K562 (cell line): Measurements from ENCODE around the gene RSRC1. TPM values are rescaled to one million over a fixed set of nuclear protein-coding genes. Genes with fewer than 3 reads are reported as not detected.

Experiments used
- ATAC-seq: fragments of 200-7000 bp; cut with Tn5 transposase; 3 replicates; pipeline ENCODE4 v1.9.1; 2020; ENCODE audit warnings: moderate library complexity
- BruUV-seq: library from RNA; stranded (reverse); fragments of 400-500 nt; replicated peaks from 2 replicates; lab custom pipeline; 2021; lab: Mats Ljungman, UMichigan
- CTCF ChIA-PET: fragments of 300-600 bp; formaldehyde crosslinking; extraction: SDS; loops from one replicate; lab custom pipeline; 2021; ENCODE audit warnings: low intra/inter-chr PET ratio; lab: Yijun Ruan, JAX
- POLR2A ChIA-PET: fragments of 300-600, 350-650 bp; sonication (Branson Sonifier 250); formaldehyde crosslinking; extraction: SDS; loops from one replicate; lab custom pipeline; 2021; ENCODE audit warnings: antibody characterized with exemption, inconsistent platforms; lab: Yijun Ruan, JAX
- DNase-seq, 4 experiments: peaks; one replicate each; pipeline versions ENCODE4 v3.0.0 to v3.0.0-alpha.2; 2011 to 2018; ENCODE audit warnings: low spot score in 3 of 4, mixed read lengths in 3 of 4; ENCODE audit errors: extremely low read depth in 1 of 4
- FAIRE-seq: peaks from 2 replicates; lab custom pipeline; 2011; peaks lifted over from hg19 to GRCh38; lab: Jason Lieb, UNC
- H2AFZ ChIP-seq: 2 replicates; pipeline ENCODE4 v1.6.0; 2011; ENCODE audit warnings: low read depth, low read length, control low read depth, inconsistent platforms
- H3K27ac ChIP-seq: fragments of 200-600 bp; 3 replicates; pipeline ENCODE4 v1.8.0; 2011; ENCODE audit warnings: low read depth, mild to moderate bottlenecking, control low read depth, inconsistent platforms, low read length, moderate library complexity, mixed read lengths; ENCODE audit errors: extremely low read depth
- H3K27me3 ChIP-seq, 2 experiments: fragments of 300-600 bp in 1 of 2; 2 replicates in 1 of 2; 3 replicates in 1 of 2; pipeline versions ENCODE4 v1.6.0 to v1.8.0; 2011; ENCODE audit warnings: inconsistent platforms in 2 of 2, low read length in 2 of 2, mild to moderate bottlenecking in 1 of 2, mixed read lengths in 1 of 2, moderate library complexity in 1 of 2; ENCODE audit not compliant: control insufficient read depth in 2 of 2, insufficient read depth in 2 of 2
- H3K36me3 ChIP-seq: fragments of 300-600 bp; 3 replicates; pipeline ENCODE4 v1.8.0; 2011; ENCODE audit warnings: mild to moderate bottlenecking, low read length, inconsistent platforms; ENCODE audit not compliant: control insufficient read depth, insufficient read depth
- H3K4me1 ChIP-seq, 2 experiments: fragments of 200-600 bp in 1 of 2; replicated peaks in 1 of 2; 2 replicates in 1 of 2; 3 replicates in 1 of 2; pipeline versions ENCODE4 v1.5.1 to v1.8.0; 2011; ENCODE audit warnings: inconsistent platforms in 2 of 2, low read length in 2 of 2, mild to moderate bottlenecking in 1 of 2, mixed read lengths in 1 of 2, moderate library complexity in 1 of 2; ENCODE audit not compliant: control insufficient read depth in 2 of 2, insufficient read depth in 2 of 2
- H3K4me2 ChIP-seq: 2 replicates; pipeline ENCODE4 v1.6.1; 2011; ENCODE audit warnings: low read length, control low read depth, inconsistent platforms, mixed read lengths; ENCODE audit not compliant: insufficient read depth
- H3K4me3 ChIP-seq: fragments of 200-600 bp; sonication (generic), shearing (Covaris generic); 2 replicates; pipeline ENCODE4 v1.5.1; 2016; ENCODE audit warnings: control low read depth, inconsistent platforms
- H3K79me2 ChIP-seq: fragments of 200-600 bp; 3 replicates; pipeline ENCODE4 v1.8.0; 2011; ENCODE audit warnings: low read length, inconsistent platforms; ENCODE audit not compliant: control insufficient read depth, insufficient read depth
- H3K9ac ChIP-seq, 2 experiments: 2 replicates each; pipeline versions ENCODE4 v1.6.0 to v1.6.1; 2011; ENCODE audit warnings: low read depth in 2 of 2, low read length in 2 of 2, control low read depth in 1 of 2, inconsistent platforms in 1 of 2, mild to moderate bottlenecking in 1 of 2, mixed read lengths in 1 of 2; ENCODE audit not compliant: insufficient read depth in 1 of 2
- H3K9me1 ChIP-seq: one replicate; pipeline ENCODE4 v1.6.0; 2011; ENCODE audit warnings: inconsistent platforms, mild to moderate bottlenecking, low read length, moderate library complexity; ENCODE audit not compliant: control insufficient read depth, insufficient read depth
- H3K9me3 ChIP-seq: replicated peaks from 2 replicates; pipeline ENCODE4 v1.5.1; 2011; ENCODE audit warnings: low read depth, low read length, inconsistent platforms; ENCODE audit not compliant: control insufficient read depth, insufficient read depth
- H4K20me1 ChIP-seq: replicated peaks from 2 replicates; pipeline ENCODE4 v1.6.1; 2011; ENCODE audit warnings: low read length, inconsistent platforms, mixed read lengths; ENCODE audit not compliant: control insufficient read depth, insufficient read depth
- BRD9 ChIP-seq: fragments of 450-650 bp; IDR thresholded peaks from 2 replicates; pipeline ENCODE4 v1.6.1; 2018; ENCODE audit warnings: low read depth; ENCODE audit not compliant: partially characterized antibody
- CEBPG ChIP-seq, 3 experiments: fragments of 200-800 bp in 1 of 3; sonication (Bioruptor generic) in 1 of 3; sonication (generic) in 1 of 3; formaldehyde crosslinking in 1 of 3; IDR thresholded peaks in 2 of 3; conservative IDR thresholded peaks in 1 of 3; 2 replicates each; pipeline versions ENCODE4 v1.6.1 to v1.8.0; 2016 to 2022; ENCODE audit warnings: missing compliant biosample characterization in 2 of 3, missing genetic modification characterization in 2 of 3, mild to moderate bottlenecking in 1 of 3, missing genetic modification reagents in 1 of 3
- CHD1 ChIP-seq: fragments of 200-600 bp; sonication (generic); IDR thresholded peaks from one replicate; pipeline ENCODE4 v1.6.1; 2012; ENCODE audit warnings: mild to moderate bottlenecking, moderate library complexity, low read length, inconsistent platforms
- EP400 ChIP-seq: fragments of 450-650 bp; IDR thresholded peaks from 2 replicates; pipeline ENCODE4 v1.6.1; 2017; ENCODE audit warnings: antibody characterized with exemption, mild to moderate bottlenecking, moderate library complexity
- FOXK2 ChIP-seq, 2 experiments: fragments of 450-650 bp; IDR thresholded peaks in 1 of 2; conservative IDR thresholded peaks in 1 of 2; 2 replicates each; pipeline ENCODE4 v1.6.1; 2016; ENCODE audit warnings: low read depth in 2 of 2, mild to moderate bottlenecking in 1 of 2
- HEY1 ChIP-seq: fragments of 250-450 bp; sonication (Bioruptor Pico); IDR thresholded peaks from 2 replicates; pipeline ENCODE4 v1.5.0; 2020; ENCODE audit warnings: mild to moderate bottlenecking, moderate library complexity, borderline replicate concordance
- KAT7 ChIP-seq: sonication (generic); formaldehyde crosslinking; IDR thresholded peaks from 2 replicates; pipeline ENCODE4 v1.8.0; 2022; ENCODE audit warnings: missing genetic modification reagents, mild to moderate bottlenecking, borderline replicate concordance
- KLF10 ChIP-seq: fragments of 250-450 bp; sonication (Bioruptor Pico); IDR thresholded peaks from 2 replicates; pipeline ENCODE4 v1.6.1; 2021; ENCODE audit warnings: matching md5 sums
- MCM5 ChIP-seq: fragments of 450-650 bp; IDR thresholded peaks from 2 replicates; pipeline ENCODE4 v1.6.1; 2016; ENCODE audit warnings: low read depth
- MED1 ChIP-seq: sonication (generic); formaldehyde crosslinking; IDR thresholded peaks from 2 replicates; pipeline ENCODE4 v1.8.1; 2023; ENCODE audit warnings: missing genetic modification reagents, borderline replicate concordance
- MYBL2 ChIP-seq, 2 experiments: fragments of 450-650 bp in 1 of 2; sonication (generic) in 1 of 2; formaldehyde crosslinking in 1 of 2; IDR thresholded peaks; 2 replicates each; pipeline versions ENCODE4 v1.6.1 to v1.8.1; 2017 to 2022; ENCODE audit warnings: borderline replicate concordance in 1 of 2, inconsistent platforms in 1 of 2, low read depth in 1 of 2, mild to moderate bottlenecking in 1 of 2, missing genetic modification reagents in 1 of 2, moderate library complexity in 1 of 2
- NONO ChIP-seq, 2 experiments: fragments of 200-400 bp in 1 of 2; fragments of 450-650 bp in 1 of 2; formaldehyde crosslinking in 1 of 2; IDR thresholded peaks; 2 replicates each; pipeline ENCODE4 v1.6.1; 2017; ENCODE audit warnings: low read depth in 2 of 2, mild to moderate bottlenecking in 2 of 2, moderate library complexity in 2 of 2, low read length in 1 of 2
- SMAD1 ChIP-seq: fragments of 150-350 bp; IDR thresholded peaks from 2 replicates; pipeline ENCODE4 v1.6.1; 2014; ENCODE audit warnings: low read length, low read depth; ENCODE audit not compliant: partially characterized antibody
- SMARCA5 ChIP-seq: fragments of 450-650 bp; IDR thresholded peaks from 2 replicates; pipeline ENCODE4 v1.6.1; 2016
- ZNF121 ChIP-seq: sonication (generic); formaldehyde crosslinking; conservative IDR thresholded peaks from 2 replicates; pipeline ENCODE4 v1.8.0; 2022; ENCODE audit warnings: missing genetic modification reagents
- ZNF134 ChIP-seq: fragments of 250-450 bp; sonication (Bioruptor Pico); conservative IDR thresholded peaks from 2 replicates; pipeline ENCODE4 v1.4.0; 2020
- ZNF395 ChIP-seq: fragments of 200-800 bp; sonication (Bioruptor generic); IDR thresholded peaks from 2 replicates; pipeline ENCODE4 v1.6.1; 2017; ENCODE audit warnings: missing genetic modification characterization, missing compliant biosample characterization
- ZNF717 ChIP-seq: fragments of 250-450 bp; sonication (Bioruptor Pico); IDR thresholded peaks from 2 replicates; pipeline ENCODE4 v1.5.0; 2021
- WGBS: fragments of 100-300 bp; shearing (Covaris generic); methylation state at CpG from one replicate; pipeline ENCODE4 v1.1.6; 2016; ENCODE audit warnings: low coverage, mixed read lengths; ENCODE audit not compliant: insufficient coverage; ENCODE audit errors: missing lambda C conversion rate; 5-methylcytosine and 5-hydroxymethylcytosine counted together
- in situ Hi-C: fragments of 300-500 bp; cut with MboI; formaldehyde crosslinking; loops from 4 replicates; pipeline ENCODE4 v1.15.0; 2018; ENCODE audit warnings: inconsistent platforms, mixed read lengths
- intact Hi-C: fragments of 100-400 bp; cut with micrococcal nuclease; formaldehyde crosslinking; loops from 2 replicates; pipeline ENCODE4 v1.14.2; 2022
- polyA plus RNA-seq, 8 experiments: library from polyadenylated mRNA; depleted of rRNA in 4 of 8; stranded (reverse) in 5 of 8; unstranded in 3 of 8; fragments of >200 nt; fragmentation: Nextera tagmentation in 2 of 8; fragmentation: Illumina TruSeq in 1 of 8; extraction: Ambion mirVana in 2 of 8; extraction: Trizol in 1 of 8; gene quantifications; 2 replicates each; pipeline versions ENCODE4 v1.2.1 to v1.2.3, GENCODE V29; 2011 to 2014; ENCODE audit warnings: inconsistent platforms in 1 of 8, missing spikeins in 1 of 8
- total RNA-seq, 7 experiments: library from RNA; depleted of rRNA in 6 of 7; stranded (reverse); fragments of >200 nt in 6 of 7; fragmentation: Illumina TruSeq in 2 of 7; extraction: Trizol in 2 of 7; gene quantifications; 2 replicates each; pipeline versions ENCODE4 v1.2.1 to v1.2.3, GENCODE V29; 2011 to 2021; ENCODE audit warnings: low replicate concordance in 1 of 7

Gene RSRC1
- total and polyA plus RNA-seq, 9 of the 15 experiments (the other 6 are each of a cell fraction or from before 2014, with no cell fraction given) = 19.3 to 128 (median 75.5) TPM

DNA sequence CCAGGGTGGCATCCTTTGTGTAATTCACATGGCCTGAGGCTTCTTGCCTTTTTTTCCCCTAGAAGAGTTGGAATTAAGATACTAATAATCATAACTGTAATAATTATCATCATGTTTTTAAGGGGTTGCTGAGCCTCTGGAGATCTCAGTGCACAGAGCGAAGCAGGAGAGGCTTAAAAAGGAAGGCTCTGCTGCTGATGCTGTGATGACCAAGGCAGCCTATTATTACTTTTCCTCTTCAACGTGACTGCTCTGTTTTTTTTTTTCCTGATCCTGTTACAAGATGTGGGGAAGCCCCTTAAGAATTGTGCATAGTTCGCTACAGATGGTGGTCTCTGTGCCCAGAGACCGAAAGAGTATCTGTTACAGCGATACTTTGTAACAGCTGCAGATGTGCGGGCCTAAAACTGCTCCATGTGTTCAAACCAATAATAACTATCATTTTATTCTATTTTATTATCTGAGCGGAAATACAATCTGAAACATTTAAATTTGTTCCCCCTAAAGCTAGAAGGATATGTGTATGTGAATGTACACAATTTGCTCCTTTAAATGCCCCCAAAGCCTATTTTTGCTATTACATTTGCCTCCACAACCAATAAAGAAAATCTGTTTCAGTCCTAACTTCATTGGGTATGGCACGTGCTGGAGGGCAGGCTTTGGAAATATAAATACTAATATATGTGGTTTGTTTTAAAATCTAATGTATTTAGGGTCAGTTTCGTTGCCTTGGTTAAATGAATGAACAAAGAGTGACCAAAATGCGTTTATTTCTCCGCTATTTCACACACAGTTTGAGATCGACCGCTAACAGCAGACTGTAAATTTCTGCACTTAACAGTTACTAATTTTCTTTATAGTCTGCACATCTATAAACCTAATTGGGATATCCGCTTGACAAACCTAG, 8.3 kb upstream of the RSRC1 start:
- in situ Hi-C loops = no loop called here
- ChIA-PET CTCF (no interaction called here), POLR2A (no interaction called here)
- Histone ChIP-seq H3K27ac (no peak overlapping the region), H4K20me1 (no peaks in the 10 kb centered on the region), H3K79me2 (peaks cover 10% of the 10 kb centered on the region; the same call in 2 of the 3 replicates), H3K4me1 (peaks cover 4 to 22% of the 10 kb centered on the region in 2 experiments; a peak in 4 of 5 replicates), H3K36me3 (peaks cover 48% of the 10 kb centered on the region), H3K9me1 (no peaks in the 10 kb centered on the region), H3K27me3 (no peaks in the 10 kb centered on the region), H3K4me2 (no peak overlapping the region)
- WGBS = 82% methylated on average over 13 of the region's 14 CpGs
- FAIRE-seq (no peak), DNase-seq (no peak), ATAC-seq (no peak)
- intact Hi-C loops = no loop called here
- TF ChIP-seq ZNF395 (CRISPR knock-in tag) = no peak
- no peak for TF ChIP-seq MED1 (CRISPR knock-in tag)
- no peak for TF ChIP-seq KLF10 (CRISPR knock-in tag)
- no peak for TF ChIP-seq ZNF717 (CRISPR knock-in tag)
- no peak for TF ChIP-seq EP400
- TF ChIP-seq MCM5 = no peak
- TF ChIP-seq ZNF121 (CRISPR knock-in tag) = no peak
- no peak for TF ChIP-seq HEY1 (CRISPR knock-in tag)
- TF ChIP-seq CHD1 = no peak
- no peak for TF ChIP-seq MYBL2 (IDR thresholded peaks at IDR 0.05; ENCODE audit: low read depth)
- TF ChIP-seq MYBL2 (CRISPR knock-in tag; IDR thresholded peaks at IDR 0.05; ENCODE audit: borderline replicate concordance) = no peak
- no peak for TF ChIP-seq NONO (IDR thresholded peaks at IDR 0.05; ENCODE audit: low read depth in 2 of 2, low read length in 1 of 2)
- no peak for TF ChIP-seq BRD9
- TF ChIP-seq CEBPG (CRISPR knock-in tag; IDR thresholded peaks at IDR 0.05) = no peak
- no peak for TF ChIP-seq CEBPG (tag; conservative IDR thresholded peaks at IDR 0.05 in 1 of 2, IDR thresholded peaks at IDR 0.05 in 1 of 2)
- no peak for TF ChIP-seq FOXK2 (conservative IDR thresholded peaks at IDR 0.05 in 1 of 2, IDR thresholded peaks at IDR 0.05 in 1 of 2; ENCODE audit: low read depth in 2 of 2)
- no peak for TF ChIP-seq ZNF134 (CRISPR knock-in tag)
- TF ChIP-seq SMARCA5 = no peak
- TF ChIP-seq KAT7 (CRISPR knock-in tag) = no peak
- TF ChIP-seq SMAD1 = no peak
- TF ChIP-seq, all 486 proteins: peak for 0
- no TSS peak for BruUV-seq
- Histone ChIP-seq H3K9ac (no peak overlapping the region), H3K9me3 (peaks cover 8% of the 10 kb centered on the region), H2AFZ (no peak overlapping the region), H3K4me3 (no peak overlapping the region)
